Heart right ventricle (tissue), 16 donors: ENCODE results near the gene GLOD4. TPM values are rescaled to one million over a fixed set of nuclear protein-coding genes. Genes with fewer than 3 reads are reported as not detected.
"Not testable (repeated sequence)": the region's sequence is repeated elsewhere in the genome, so short reads cannot be mapped to it uniquely, and the experiment has no call there.

Experiments used
- ATAC-seq, 8 donors: fragments of 200-7000 bp; cut with Tn5 transposase; one replicate each; pipeline ENCODE4 v1.9.1; 2020; ENCODE audit warnings: mild to moderate bottlenecking in 8 of 8, moderate library complexity in 8 of 8, moderate number of reproducible peaks in 1 of 8
- DNase-seq, 2 donors: peaks; one replicate each; pipeline ENCODE4 v3.0.0-alpha.2; 2020
- H3K27ac ChIP-seq, 10 donors: fragments of 200-600 bp; sonication (generic) in 2 of 10; one replicate each; pipeline versions ENCODE4 v1.5.0 to v1.8.0; 2020 to 2022; ENCODE audit warnings: mild to moderate bottlenecking in 3 of 10
- H3K27me3 ChIP-seq, 7 donors: fragments of 200-600 bp; one replicate each; pipeline ENCODE4 v1.8.0; 2021 to 2022; ENCODE audit warnings: mild to moderate bottlenecking in 2 of 7
- H3K36me3 ChIP-seq, 9 donors: fragments of 200-600 bp; sonication (generic) in 1 of 9; one replicate each; pipeline versions ENCODE4 v1.5.0 to v1.8.0; 2020 to 2022; ENCODE audit warnings: mild to moderate bottlenecking in 2 of 9
- H3K4me1 ChIP-seq, 9 donors: fragments of 200-600 bp; sonication (generic) in 1 of 9; one replicate each; pipeline versions ENCODE4 v1.5.0 to v1.8.0; 2020 to 2022; ENCODE audit warnings: mild to moderate bottlenecking in 4 of 9
- H3K4me3 ChIP-seq, 10 donors: fragments of 200-600 bp; sonication (generic) in 2 of 10; one replicate each; pipeline versions ENCODE4 v1.5.0 to v1.8.0; 2020 to 2022; ENCODE audit warnings: mild to moderate bottlenecking in 7 of 10, moderate library complexity in 2 of 10
- H3K9me3 ChIP-seq, 11 donors: fragments of 200-600 bp in 10 of 11; sonication (generic) in 2 of 11; one replicate each; pipeline versions ENCODE4 v1.5.0 to v1.8.0; 2013 to 2022; ENCODE audit warnings: mild to moderate bottlenecking in 2 of 11, control low read depth in 1 of 11, moderate library complexity in 1 of 11
- WGBS, 2 donors: extraction: QIAGEN DNeasy Blood & Tissue Kit; methylation state at CpG; one replicate each; pipeline ENCODE4 v1.1.7; 2013; ENCODE audit warnings: inconsistent platforms in 1 of 2; 5-methylcytosine and 5-hydroxymethylcytosine counted together
- intact Hi-C, 10 donors: fragments of 100-400 bp; cut with DNase I; formaldehyde crosslinking; loops; one replicate each; pipeline versions ENCODE4 v1.11.1 to v1.14.2; 2022
- polyA plus RNA-seq, 2 donors: library from polyadenylated mRNA; stranded (reverse); fragments of 200-250 nt; gene quantifications; one replicate each; pipeline ENCODE4 v1.2.3, GENCODE V29; 2013
- total RNA-seq, 10 donors: library from RNA; stranded (reverse); fragmentation: NEBNext Ultra II Directional in 3 of 10; extraction: Animal tissue kit (Norgen Biotek cat#: 25700) in 3 of 10; gene quantifications; one replicate each; pipeline versions ENCODE4 v1.2.1 to v1.2.4, GENCODE V29; 2021 to 2023
- TF ChIP-seq, protein P1 (sequence below), 9 donors: fragments of 200-600 bp; sonication (generic) in 2 of 9; IDR thresholded peaks; one replicate each; pipeline versions ENCODE4 v1.5.0 to v1.8.0; 2021 to 2022; ENCODE audit warnings: antibody characterized with exemption in 9 of 9, mild to moderate bottlenecking in 5 of 9, moderate library complexity in 1 of 9
- donor health status: Arrhythmogenic right ventricular cardiomyopathy.
- donor health status: ischemic (EF 13 %, LVEDD 7.1; RV severe dilation, severe dysfunction).
- donor health status: healthy with polysubstance abuse.
- donor health status: DM: no; HTN: yes; CAD: no.
- donor health status: DM: no; HTN: no; CAD: no.
- donor health status: ischemic (EF 25% LVEDD 6.9; RV normal size, moderate dysfunction).
- donor health status: ischemic (EF 25% LVEDD 5.7; RV mildly dilated, moderate dysfunction).
- donor health status: healthy.
- donor health status: DM: yes; HTN: yes; CAD: no.
- donor health status: Ischemic cardiomyopathy.
- donor health status: ischemic (EF 35%, LVEDD 5.7; RV mildly dilated, moderate dysfunction).
- donor health status: nonischemic (EF 11% LVEDD 7.7; RV severe dilation, severe dysfunction).
- donor health status: DM: yes; HTN: yes; CAD: no.
- donor health status: PGD.
- donor health status: ischemic (EF 29% LVEDD 5.4; RV normal size, mild dysfunction).
- donor health status: nonischemic (EF 23%, LVEDD 6.1; RV moderate dilation, normal function).

GLOD4 gene
- total and polyA plus RNA-seq, 12 donors: 16.5 to 47.5 (median 27.6) TPM

DNA sequence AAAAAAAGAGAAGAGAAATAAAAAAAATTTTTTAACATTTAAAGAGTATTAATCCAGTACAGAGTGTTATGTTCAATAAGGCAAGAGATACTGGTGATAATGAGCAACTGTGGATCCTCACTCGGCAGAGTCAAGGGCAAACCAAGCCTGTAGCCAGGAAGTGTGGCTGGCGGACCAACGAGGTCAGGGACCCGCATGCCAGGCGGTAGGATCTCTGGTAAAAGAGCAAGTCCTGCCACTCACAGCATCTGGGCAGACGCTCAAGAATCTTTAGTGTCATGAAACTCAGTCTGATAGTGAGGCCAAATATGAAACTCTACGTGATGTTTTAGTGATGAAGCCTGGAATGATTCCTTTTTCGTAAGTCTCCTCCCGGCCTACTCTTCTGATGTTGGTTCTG, 21.7 kb downstream of the GLOD4 start:
- Histone ChIP-seq H3K4me3 (no peak overlapping the region), H3K4me1 (peaks cover 0 to 26% (median 0%) of the 10 kb centered on the region in 9 donors), H3K27ac (peak overlapping the region in 8 of 10 donors; percentile 38 to 82 (median 72)), H3K36me3 (peaks cover 0 to 91% (median 21%) of the 10 kb centered on the region in 9 donors), H3K9me3 (no peaks in the 10 kb centered on the region), H3K27me3 (no peaks in the 10 kb centered on the region)
- 45 to 59% methylated on average over 9 of the region's 9 CpGs for WGBS, 2 donors
- peak; percentile 69 to 91 (median 84) for ATAC-seq
- TF ChIP-seq, protein P1, sequence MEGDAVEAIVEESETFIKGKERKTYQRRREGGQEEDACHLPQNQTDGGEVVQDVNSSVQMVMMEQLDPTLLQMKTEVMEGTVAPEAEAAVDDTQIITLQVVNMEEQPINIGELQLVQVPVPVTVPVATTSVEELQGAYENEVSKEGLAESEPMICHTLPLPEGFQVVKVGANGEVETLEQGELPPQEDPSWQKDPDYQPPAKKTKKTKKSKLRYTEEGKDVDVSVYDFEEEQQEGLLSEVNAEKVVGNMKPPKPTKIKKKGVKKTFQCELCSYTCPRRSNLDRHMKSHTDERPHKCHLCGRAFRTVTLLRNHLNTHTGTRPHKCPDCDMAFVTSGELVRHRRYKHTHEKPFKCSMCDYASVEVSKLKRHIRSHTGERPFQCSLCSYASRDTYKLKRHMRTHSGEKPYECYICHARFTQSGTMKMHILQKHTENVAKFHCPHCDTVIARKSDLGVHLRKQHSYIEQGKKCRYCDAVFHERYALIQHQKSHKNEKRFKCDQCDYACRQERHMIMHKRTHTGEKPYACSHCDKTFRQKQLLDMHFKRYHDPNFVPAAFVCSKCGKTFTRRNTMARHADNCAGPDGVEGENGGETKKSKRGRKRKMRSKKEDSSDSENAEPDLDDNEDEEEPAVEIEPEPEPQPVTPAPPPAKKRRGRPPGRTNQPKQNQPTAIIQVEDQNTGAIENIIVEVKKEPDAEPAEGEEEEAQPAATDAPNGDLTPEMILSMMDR (IDR thresholded peaks at IDR 0.05): no peak
- intact Hi-C loops: no loop called here
- DNase-seq: peak; percentile 42 to 62

DNA sequence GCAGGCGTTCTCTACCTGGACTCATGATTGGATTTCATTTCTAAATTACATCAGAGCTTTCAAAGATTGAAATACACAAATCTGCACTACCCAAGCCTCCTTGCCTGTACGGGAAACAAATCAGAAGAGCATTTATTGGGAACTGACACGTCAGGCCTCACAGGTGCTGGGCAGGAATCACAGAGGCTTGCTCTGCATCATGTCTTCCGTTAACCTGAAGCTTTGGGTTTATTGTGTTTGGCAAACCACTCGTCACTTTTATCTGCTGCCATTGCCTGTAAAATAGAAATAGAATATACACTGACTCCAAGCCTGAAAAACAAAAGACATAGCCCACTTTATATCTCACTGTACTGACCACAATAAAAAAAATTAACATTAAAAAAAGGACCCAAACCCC, 22.1 kb downstream of the GLOD4 start:
- peak in 3 of 8 donors; percentile 4 to 24 (median 9) for ATAC-seq
- intact Hi-C loops: no loop called here
- H3K4me3 ChIP-seq: no peak overlapping the region
- TF ChIP-seq, protein P1 (IDR thresholded peaks at IDR 0.05): no peak
- H3K9me3 ChIP-seq: no peaks in the 10 kb centered on the region
- peak overlapping the region in 8 of 10 donors; percentile 38 to 82 (median 72) for H3K27ac ChIP-seq
- 73 to 77% methylated on average over 5 of the region's 5 CpGs for WGBS, 2 donors
- H3K4me1 ChIP-seq: peaks cover 0 to 26% (median 0%) of the 10 kb centered on the region in 9 donors
- no peaks in the 10 kb centered on the region for H3K27me3 ChIP-seq
- peaks cover 0 to 87% (median 17%) of the 10 kb centered on the region in 9 donors for H3K36me3 ChIP-seq
- DNase-seq: no peak

DNA sequence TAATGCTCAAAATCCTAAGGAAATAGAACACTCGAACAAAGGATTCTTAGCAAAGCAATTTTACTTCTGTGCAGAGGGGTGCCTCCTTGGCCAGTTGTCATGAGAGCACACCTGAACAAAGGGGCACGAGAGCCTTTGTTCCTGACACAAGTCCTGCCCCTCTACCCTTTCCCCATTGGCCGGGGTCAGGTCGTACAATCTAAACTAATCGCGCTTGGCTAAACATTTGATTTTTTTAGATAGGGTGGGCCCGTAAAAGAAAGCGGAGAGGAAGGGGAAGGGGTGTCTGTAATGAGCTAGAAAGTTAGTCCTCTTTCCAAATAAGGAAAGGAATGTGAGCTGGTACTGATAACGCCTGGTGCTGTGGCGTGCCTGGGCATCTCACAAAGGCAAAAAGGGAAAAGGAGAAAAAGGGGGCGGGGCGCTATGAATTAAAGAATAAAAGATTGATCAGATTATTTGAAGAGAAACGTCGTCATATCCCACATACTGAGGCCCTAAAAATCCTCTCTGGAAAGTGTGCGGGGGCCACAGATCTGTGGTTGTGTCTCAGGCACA, 26.0 kb downstream of the GLOD4 start:
- intact Hi-C loops, H3K4me3 ChIP-seq, H3K9me3 ChIP-seq, H3K27me3 ChIP-seq, ATAC-seq, DNase-seq: not testable (repeated sequence)
- Histone ChIP-seq H3K4me1 (peaks cover 3 to 38% (median 10%) of the 10 kb centered on the region in 9 donors), H3K36me3 (peaks cover 0 to 50% (median 10%) of the 10 kb centered on the region in 9 donors), H3K27ac (peak overlapping the region in 6 of 10 donors; percentile 22 to 77 (median 56))
- WGBS, 2 donors: 38 to 56% methylated on average over 15 of the region's 15 CpGs

DNA sequence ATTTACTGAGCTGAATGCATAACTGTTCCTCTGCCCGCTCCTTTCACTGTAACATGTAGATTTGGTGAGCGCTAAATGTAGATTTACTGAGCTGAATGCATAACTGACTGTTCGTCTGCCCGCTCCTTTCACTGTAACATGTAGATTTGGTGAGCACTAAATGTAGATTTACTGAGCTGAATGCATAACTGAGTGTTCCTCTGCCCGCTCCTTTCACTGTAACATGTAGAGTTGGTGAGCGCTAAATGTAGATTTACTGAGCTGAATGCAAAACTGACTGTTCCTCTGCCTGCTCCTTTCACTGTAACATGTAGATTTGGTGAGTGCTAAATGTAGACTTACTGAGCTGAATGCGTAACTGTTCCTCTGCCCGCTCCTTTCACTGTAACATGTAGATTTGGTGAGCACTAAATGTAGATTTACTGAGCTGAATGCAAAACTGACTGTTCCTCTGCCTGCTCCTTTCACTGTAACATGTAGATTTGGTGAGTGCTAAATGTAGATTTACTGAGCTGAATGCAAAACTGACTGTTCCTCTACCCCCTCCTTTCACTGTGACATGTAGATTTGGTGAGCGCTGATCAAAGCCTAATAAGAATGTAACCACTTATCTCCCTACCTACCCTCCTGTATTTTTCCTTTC, 26.6 kb downstream of the GLOD4 start:
- intact Hi-C loops, H3K4me3 ChIP-seq: not testable (repeated sequence)
- peak overlapping the region in 6 of 10 donors; percentile 22 to 77 (median 56) for H3K27ac ChIP-seq

DNA sequence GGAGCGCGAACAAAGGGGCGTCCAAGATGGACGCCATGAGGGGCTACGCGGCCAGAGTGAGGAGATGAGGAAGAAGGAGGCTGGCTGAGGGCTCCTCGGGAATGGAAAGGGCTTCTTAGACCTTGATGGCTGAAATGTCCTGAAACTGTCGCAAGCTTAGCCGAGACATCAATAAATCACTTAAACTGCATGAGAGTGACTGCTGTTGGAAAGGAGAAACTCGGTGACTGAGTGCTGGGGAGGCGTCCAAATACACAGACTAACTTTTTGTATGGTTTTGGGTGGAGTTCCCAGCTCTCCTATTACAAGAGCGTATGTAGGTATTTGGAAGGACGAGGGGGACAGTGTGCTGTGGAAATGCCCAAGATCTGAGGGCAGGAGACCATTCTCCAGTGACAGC, 28.7 kb downstream of the GLOD4 start:
- TF ChIP-seq, protein P1 (IDR thresholded peaks at IDR 0.05): no peak
- H3K4me1 ChIP-seq: peaks cover 3 to 39% (median 22%) of the 10 kb centered on the region in 9 donors
- intact Hi-C loops: loop anchor here in 1 of 10 donors (2.0 kb wide), 1 partner anchor 39 kb away; the partner anchor contains the start of gene VPS53
- peaks cover 0 to 24% (median 10%) of the 10 kb centered on the region in 9 donors for H3K36me3 ChIP-seq
- ATAC-seq (no peak), DNase-seq (no peak)
- no peaks in the 10 kb centered on the region for H3K27me3 ChIP-seq
- WGBS, 2 donors: 71 to 82% methylated on average over 13 of the region's 13 CpGs
- no peaks in the 10 kb centered on the region for H3K9me3 ChIP-seq
- peak overlapping the region in 1 of 10 donors; percentile 32 for H3K27ac ChIP-seq
- no peak overlapping the region for H3K4me3 ChIP-seq

More for the DNA sequence above, 26.6 kb downstream of the GLOD4 start:
- not testable (repeated sequence) for DNase-seq, ATAC-seq, H3K27me3 ChIP-seq, H3K9me3 ChIP-seq
- 94 to 95% methylated on average over 9 of the region's 9 CpGs for WGBS, 2 donors
- Histone ChIP-seq H3K36me3 (peaks cover 0 to 43% (median 10%) of the 10 kb centered on the region in 9 donors), H3K4me1 (peaks cover 3 to 40% (median 16%) of the 10 kb centered on the region in 9 donors)
